Liver (tissue), 3 donors: ENCODE data around the gene PRIM2.
"Not testable (repeated sequence)": the region's sequence is repeated elsewhere in the genome, so short reads cannot be mapped to it uniquely, and the experiment has no call there.

ENCODE experiments used
- CTCF ChIP-seq: fragments of 150-350 bp; IDR thresholded peaks from 2 replicates; pipeline ENCODE4 v1.5.1; 2017; ENCODE audit warnings: improper control_type of control experiment, low read depth, low read length; ENCODE audit not compliant: missing input control
- REST ChIP-seq: IDR thresholded peaks from 2 replicates; pipeline ENCODE4 v1.6.1; 2016; ENCODE audit warnings: antibody characterized with exemption, mild to moderate bottlenecking
- SP1 ChIP-seq: IDR thresholded peaks from 2 replicates; pipeline ENCODE4 v1.6.1; 2018; ENCODE audit warnings: antibody characterized with exemption, mild to moderate bottlenecking
- TAF1 ChIP-seq: conservative IDR thresholded peaks from 2 replicates; pipeline ENCODE4 v1.6.1; 2016; ENCODE audit warnings: antibody characterized with exemption, mild to moderate bottlenecking
- YY1 ChIP-seq: IDR thresholded peaks from 2 replicates; pipeline ENCODE4 v1.6.1; 2016; ENCODE audit warnings: antibody characterized with exemption, mild to moderate bottlenecking
- ZBTB33 ChIP-seq: IDR thresholded peaks from 2 replicates; pipeline ENCODE4 v1.6.1; 2016; ENCODE audit warnings: antibody characterized with exemption
- donor health status: healthy.
- donor health status: healthy.

- TF ChIP-seq CTCF, TAF1, YY1, REST, ZBTB33, SP1: not testable (repeated sequence)
These were observed 288.9 kb downstream of the PRIM2 start for GRCh38 chr6:57606331-57606730.
